Endothelial cell of umbilical vein (primary cell): ENCODE measurements around the gene KRT33B.

ENCODE experiments used
- EZH2 ChIP-seq: IDR thresholded peaks from 2 replicates; pipeline ENCODE4 v1.6.1; 2012; ENCODE audit warnings: borderline replicate concordance, low read depth, mild to moderate bottlenecking, moderate library complexity, low read length, inconsistent platforms; ENCODE audit not compliant: severe bottlenecking
- MYC ChIP-seq: IDR thresholded peaks from one replicate; pipeline ENCODE4 v1.6.1; 2011; ENCODE audit warnings: mild to moderate bottlenecking, low read depth, low read length
- POLR2A ChIP-seq: IDR thresholded peaks from 2 replicates; pipeline ENCODE4 v1.6.1; 2012; ENCODE audit warnings: low read depth, mild to moderate bottlenecking, control low read depth, low read length
- POLR2AphosphoS5 ChIP-seq: IDR thresholded peaks from 2 replicates; pipeline ENCODE4 v1.6.1; 2012; ENCODE audit warnings: low read depth, mild to moderate bottlenecking, control low read depth, low read length, moderate library complexity; ENCODE audit not compliant: insufficient read depth
- TF ChIP-seq, protein P1 (sequence below), 2 donors: IDR thresholded peaks; 1 replicate in 1 of 2; 2 replicates in 1 of 2; pipeline ENCODE4 v1.5.1; 2011; ENCODE audit warnings: low read length in 2 of 2, mild to moderate bottlenecking in 2 of 2, moderate library complexity in 2 of 2, control low read depth in 1 of 2, inconsistent platforms in 1 of 2, low read depth in 1 of 2; ENCODE audit not compliant: insufficient read depth in 1 of 2; ENCODE audit errors: extremely low read depth in 1 of 2

DNA sequence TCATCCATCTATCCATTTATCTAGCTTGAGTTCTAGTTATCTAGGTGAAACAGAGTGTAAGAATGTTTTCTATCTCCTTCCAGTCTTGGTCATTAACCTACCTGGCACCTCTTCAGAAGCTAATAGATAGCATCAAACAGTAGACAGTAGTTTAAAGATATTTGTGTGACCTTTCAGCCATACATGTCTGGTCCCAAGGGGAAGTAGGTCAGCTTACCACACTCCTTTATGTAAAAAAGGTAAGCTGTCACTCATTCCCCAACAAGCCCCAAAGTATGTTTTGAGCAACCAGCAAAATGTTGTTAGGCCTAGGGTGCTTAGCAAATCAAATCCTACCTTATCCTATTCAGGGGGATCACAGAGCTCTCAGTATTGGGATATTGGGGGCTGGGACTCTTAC, 3.5 kb downstream of the KRT33B start:
- TF ChIP-seq EZH2, result no peak
- TF ChIP-seq POLR2A, result no peak
- TF ChIP-seq, protein P1, sequence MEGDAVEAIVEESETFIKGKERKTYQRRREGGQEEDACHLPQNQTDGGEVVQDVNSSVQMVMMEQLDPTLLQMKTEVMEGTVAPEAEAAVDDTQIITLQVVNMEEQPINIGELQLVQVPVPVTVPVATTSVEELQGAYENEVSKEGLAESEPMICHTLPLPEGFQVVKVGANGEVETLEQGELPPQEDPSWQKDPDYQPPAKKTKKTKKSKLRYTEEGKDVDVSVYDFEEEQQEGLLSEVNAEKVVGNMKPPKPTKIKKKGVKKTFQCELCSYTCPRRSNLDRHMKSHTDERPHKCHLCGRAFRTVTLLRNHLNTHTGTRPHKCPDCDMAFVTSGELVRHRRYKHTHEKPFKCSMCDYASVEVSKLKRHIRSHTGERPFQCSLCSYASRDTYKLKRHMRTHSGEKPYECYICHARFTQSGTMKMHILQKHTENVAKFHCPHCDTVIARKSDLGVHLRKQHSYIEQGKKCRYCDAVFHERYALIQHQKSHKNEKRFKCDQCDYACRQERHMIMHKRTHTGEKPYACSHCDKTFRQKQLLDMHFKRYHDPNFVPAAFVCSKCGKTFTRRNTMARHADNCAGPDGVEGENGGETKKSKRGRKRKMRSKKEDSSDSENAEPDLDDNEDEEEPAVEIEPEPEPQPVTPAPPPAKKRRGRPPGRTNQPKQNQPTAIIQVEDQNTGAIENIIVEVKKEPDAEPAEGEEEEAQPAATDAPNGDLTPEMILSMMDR (IDR thresholded peaks at IDR 0.05; ENCODE audit: extremely low read depth in 1 of 2, insufficient read depth in 1 of 2, low read depth in 1 of 2, low read length in 2 of 2), result no peak
- no peak for TF ChIP-seq POLR2AphosphoS5
- TF ChIP-seq MYC, result no peak
